ENCODE measurements around the gene ATG3. TPM values are rescaled to one million over a fixed set of nuclear protein-coding genes. Genes with fewer than 3 reads are reported as not detected.
"Not testable (repeated sequence)": the region's sequence is repeated elsewhere in the genome, so short reads cannot be mapped to it uniquely, and the experiment has no call there.

Gene ATG3
- total RNA-seq, 2 donors from 2014 or later: 44.7 to 54.3 TPM

DNA sequence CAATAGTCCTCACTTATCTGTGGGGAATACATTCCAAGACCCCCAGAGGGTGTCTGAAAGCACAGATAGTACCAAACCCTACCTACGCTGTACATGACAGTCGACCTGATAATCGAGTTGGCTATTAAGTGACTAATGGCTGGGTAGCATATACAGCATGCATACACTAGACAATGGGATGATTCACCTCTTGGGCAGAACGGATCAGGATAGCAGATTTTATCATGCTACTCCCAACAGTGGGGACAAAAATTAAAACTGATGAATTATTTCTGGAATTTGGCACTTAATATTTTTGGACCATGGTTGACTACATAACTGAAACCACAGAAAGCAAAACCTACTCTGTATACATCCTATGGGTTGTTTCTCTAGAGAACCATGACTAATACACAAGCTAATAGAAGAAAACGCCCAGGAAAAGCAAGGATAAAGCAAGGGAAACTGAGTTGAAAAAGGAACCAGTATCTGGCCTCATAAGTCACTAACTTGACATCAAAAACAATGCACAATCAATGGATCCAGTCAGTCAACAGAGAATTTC is 15.5 kb downstream of the ATG3 start:
- Mint-ChIP-seq H3K4me3 (no peak overlapping the region), H3K27ac (no peak overlapping the region), H3K9me3 (no peaks in the 10 kb centered on the region), H3K36me3 (peaks cover 15% of the 10 kb centered on the region), H3K27me3 (no peaks in the 10 kb centered on the region), H3K4me1 (ENCODE audit: low read depth in 2 of 2) (peaks cover 0 to 6% of the 10 kb centered on the region in 2 donors)
- DNase-seq (ENCODE audit: low spot score) (no peak), ATAC-seq (no peak)

DNA sequence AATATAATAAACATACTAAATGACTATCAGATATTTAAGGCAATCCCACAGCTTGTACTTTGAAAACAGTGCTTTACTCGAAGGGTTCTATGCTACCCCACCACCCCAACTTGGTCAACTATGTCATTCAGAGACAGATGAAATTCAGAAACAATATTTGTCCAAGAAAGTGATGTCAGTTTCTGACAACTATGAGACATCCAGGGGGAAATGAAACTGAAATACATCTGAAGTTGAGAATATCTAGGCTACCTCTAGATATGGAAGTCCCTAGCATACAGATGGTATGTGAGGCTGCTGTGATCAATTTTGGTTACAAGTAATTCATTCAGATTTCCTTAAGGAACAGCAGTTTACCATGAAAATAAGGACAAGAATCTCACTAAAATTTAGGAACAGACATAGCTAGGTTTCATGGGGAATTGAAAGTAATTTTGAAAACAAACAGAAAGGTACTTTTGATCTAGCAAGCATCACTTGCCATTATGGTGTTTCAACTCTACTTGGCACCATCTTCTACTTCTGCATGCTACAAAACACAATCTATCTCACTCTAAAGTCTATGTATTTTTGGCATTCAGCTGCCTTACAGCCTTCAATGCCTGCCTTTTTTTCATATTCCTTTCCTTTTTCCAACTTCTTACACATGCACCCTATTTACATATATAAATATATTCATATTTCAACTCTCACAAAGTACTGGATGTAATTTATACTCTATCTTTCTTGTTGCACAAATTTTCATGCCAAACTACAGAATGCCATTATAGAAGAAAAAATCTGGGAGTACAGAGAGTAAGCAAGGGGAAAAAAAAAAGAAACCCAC is 21.7 kb downstream of the ATG3 start:
- peaks cover 13 to 17% of the 10 kb centered on the region in 2 donors for H3K4me1 Mint-ChIP-seq (ENCODE audit: low read depth in 2 of 2)
- no peaks in the 10 kb centered on the region for H3K27me3 Mint-ChIP-seq
- DNase-seq (ENCODE audit: low spot score): no peak
- peak overlapping the region; percentile 0 to 5 for H3K27ac Mint-ChIP-seq
- H3K36me3 Mint-ChIP-seq: peaks cover 19% of the 10 kb centered on the region
- H3K9me3 Mint-ChIP-seq: no peaks in the 10 kb centered on the region
- peak overlapping the region; percentile 15 for H3K4me3 Mint-ChIP-seq
- ATAC-seq: peak in 1 of 2 donors; percentile 66

DNA sequence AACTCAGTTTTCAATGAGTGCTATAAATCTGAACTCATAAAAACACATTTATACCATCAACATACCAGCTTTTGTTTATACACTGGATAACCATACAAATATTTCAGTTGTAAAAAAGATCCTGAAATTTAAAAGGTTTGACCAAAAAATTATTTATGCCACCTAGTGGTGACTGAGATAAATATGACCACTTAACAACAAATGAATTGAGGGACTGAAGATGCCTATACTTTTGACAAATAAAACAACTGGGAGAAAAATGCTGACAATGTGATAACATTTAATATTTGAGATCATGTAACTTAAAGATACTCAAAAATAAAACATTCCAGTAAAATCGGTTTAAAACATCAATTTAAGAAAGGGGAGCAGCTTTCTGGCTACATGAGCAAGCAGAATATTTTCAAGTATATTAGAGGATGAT is 30.4 kb downstream of the ATG3 start:
- peaks cover 0 to 2% of the 10 kb centered on the region in 2 donors for H3K4me1 Mint-ChIP-seq (ENCODE audit: low read depth in 2 of 2)
- no peaks in the 10 kb centered on the region for H3K9me3 Mint-ChIP-seq
- no peak for ATAC-seq
- DNase-seq (ENCODE audit: low spot score): no peak
- H3K36me3 Mint-ChIP-seq: no peaks in the 10 kb centered on the region
- no peak overlapping the region for H3K4me3 Mint-ChIP-seq
- H3K27ac Mint-ChIP-seq: no peak overlapping the region
- no peaks in the 10 kb centered on the region for H3K27me3 Mint-ChIP-seq

DNA sequence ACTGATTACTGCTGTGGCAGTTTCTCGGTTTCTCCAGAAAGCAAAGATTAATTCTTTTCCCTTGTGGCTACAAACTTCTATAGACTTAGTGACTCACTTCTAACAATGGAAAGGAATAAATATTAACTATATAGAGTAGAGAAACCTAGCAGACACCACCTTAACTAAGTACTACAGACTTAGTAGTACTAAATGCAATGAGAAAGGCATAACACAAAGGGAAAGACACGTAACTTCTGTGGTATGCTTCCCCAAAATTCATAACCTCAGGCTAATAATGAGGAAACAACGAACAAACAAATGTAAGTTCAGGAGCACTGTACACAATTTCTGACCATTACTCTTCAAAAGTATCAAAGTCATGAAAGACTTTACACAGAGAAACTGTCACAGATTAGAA is 31.2 kb downstream of the ATG3 start:
- Mint-ChIP-seq H3K27me3 (no peaks in the 10 kb centered on the region), H3K36me3 (no peaks in the 10 kb centered on the region), H3K4me3 (no peak overlapping the region), H3K9me3 (no peaks in the 10 kb centered on the region), H3K27ac (no peak overlapping the region), H3K4me1 (ENCODE audit: low read depth in 2 of 2) (peaks cover 0 to 2% of the 10 kb centered on the region in 2 donors)
- ATAC-seq: no peak
- DNase-seq (ENCODE audit: low spot score): no peak

DNA sequence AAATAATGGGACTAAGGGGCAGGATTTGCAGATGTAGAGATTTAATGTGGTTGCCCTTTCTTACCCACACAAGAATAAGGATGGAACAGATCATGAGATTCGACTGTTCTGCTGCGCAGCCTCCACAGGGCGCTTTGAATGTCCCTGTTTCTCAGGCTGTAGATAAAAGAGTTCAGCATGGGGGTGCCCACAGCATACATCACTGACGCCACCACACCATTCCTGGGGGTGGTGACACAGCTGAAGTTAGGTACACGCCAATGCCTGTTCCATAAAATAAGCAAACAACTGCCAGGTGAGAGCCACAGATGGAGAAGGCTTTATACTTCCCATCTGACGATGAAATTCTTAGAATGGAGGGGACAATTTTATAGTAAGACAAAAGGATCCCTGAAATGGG is 37.6 kb downstream of the ATG3 start:
- Mint-ChIP-seq H3K4me1 (ENCODE audit: low read depth in 2 of 2) (peaks cover 7 to 11% of the 10 kb centered on the region in 2 donors), H3K27ac (peak overlapping the region; percentile 53 to 65)
- H3K9me3 Mint-ChIP-seq; H3K4me3 Mint-ChIP-seq; H3K36me3 Mint-ChIP-seq; ATAC-seq; DNase-seq (ENCODE audit: low spot score); H3K27me3 Mint-ChIP-seq: not testable (repeated sequence)

DNA sequence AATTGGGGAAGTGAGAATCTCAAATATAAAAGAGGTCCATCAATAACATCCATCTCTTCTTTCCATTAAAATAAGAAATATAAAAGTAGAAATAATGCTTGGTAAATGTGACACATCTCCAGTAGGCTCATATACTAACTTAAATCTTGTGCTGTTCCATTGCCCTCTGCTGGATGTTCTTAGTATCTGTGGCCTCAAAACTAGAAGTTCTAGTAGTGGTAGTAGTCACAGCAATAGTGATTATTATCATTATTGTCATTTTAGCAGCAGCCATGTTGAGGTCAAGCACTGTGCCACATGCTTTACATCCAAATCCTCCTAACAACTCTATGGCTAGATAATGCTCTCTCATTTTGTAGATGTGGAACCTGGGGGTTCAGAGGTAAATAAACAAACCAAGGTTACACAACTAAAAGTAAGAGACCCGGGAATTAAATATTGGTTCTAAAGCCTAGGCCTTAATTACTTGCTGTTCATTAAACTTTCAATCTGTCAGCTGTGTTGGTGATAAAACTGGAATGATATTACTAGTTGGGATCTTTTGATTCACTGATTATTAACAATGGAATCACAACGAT is 42.2 kb downstream of the ATG3 start:
- Mint-ChIP-seq H3K27me3 (no peaks in the 10 kb centered on the region), H3K4me3 (no peak overlapping the region), H3K36me3 (no peaks in the 10 kb centered on the region), H3K4me1 (ENCODE audit: low read depth in 2 of 2) (peaks cover 4 to 7% of the 10 kb centered on the region in 2 donors), H3K27ac (no peak overlapping the region), H3K9me3 (no peaks in the 10 kb centered on the region)
- no peak for DNase-seq (ENCODE audit: low spot score)
- ATAC-seq: peak in 1 of 2 donors; percentile 57

DNA sequence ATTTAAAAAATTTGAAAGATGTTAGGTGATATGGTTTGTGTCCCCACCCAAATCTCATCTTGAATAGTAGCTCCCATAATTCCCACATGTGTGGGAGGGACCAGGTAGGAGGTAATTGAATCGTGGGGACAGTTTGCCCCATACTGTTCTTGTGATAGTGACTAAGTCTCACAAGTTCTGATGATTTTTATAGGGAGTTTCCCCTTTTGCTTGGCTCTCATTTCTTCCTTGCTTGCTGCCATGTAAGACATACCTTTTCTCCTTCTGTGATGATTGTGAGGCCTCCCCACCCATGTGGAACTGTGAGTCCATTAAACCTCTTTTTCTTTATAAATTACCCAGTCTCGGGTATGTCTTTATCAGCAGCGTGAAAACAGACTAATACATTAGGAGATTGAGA is 42.8 kb downstream of the ATG3 start:
- H3K27ac Mint-ChIP-seq, ATAC-seq: not testable (repeated sequence)

DNA sequence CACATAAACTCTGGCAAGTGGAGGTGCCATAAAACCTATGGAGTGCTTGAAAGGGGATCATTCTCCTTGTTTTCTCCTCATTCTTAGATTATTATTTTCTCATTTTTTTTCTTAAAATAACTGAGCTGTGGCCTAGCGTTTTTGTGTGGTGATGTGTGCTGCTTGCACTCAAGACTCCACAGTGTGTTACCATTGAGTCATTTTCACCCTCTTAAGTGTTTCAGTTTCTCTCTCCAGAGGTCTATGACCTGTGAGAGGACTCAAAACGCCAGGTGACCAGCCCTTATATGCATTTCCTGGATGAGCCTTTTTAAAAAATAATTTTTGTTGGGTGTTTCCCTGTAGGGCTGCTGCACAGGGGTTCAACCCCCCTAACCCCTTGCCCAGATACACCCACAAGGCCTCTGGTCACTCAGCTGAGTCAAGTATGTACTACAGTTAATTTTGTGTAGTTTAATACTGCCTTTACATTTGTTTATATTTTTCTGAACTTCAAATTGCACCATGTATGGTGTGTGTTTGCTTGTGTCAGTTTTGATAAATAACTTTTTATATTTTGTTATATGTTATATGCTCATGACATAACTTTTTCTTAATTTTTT is 47.1 kb downstream of the ATG3 start:
- no peak for DNase-seq (ENCODE audit: low spot score)
- H3K27me3 Mint-ChIP-seq: no peaks in the 10 kb centered on the region

More for the DNA sequence above, 42.8 kb downstream of the ATG3 start:
- not testable (repeated sequence) for H3K4me1 Mint-ChIP-seq (ENCODE audit: low read depth in 2 of 2); H3K9me3 Mint-ChIP-seq; H3K36me3 Mint-ChIP-seq; H3K27me3 Mint-ChIP-seq; DNase-seq (ENCODE audit: low spot score); H3K4me3 Mint-ChIP-seq

DNA sequence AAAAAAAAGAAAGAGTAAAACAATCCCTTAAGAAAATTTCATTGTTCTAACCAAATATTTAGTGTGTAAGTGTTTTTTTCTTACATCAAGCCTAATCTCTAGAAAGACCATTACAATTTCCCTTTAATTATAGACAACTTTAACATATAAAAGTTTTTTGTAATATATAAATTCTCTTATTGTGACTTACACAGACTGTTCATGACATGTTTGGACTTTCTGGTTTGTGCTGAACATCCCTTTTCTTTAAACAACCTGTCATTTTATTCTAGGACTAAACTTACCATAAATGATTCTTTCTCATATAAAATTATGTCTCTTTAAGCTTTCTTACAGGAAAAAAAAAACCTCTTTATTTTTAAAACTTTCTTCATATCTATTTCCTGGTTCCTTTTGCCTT is 49.4 kb downstream of the ATG3 start:
- H3K36me3 Mint-ChIP-seq: no peaks in the 10 kb centered on the region
- H3K4me1 Mint-ChIP-seq (ENCODE audit: low read depth in 2 of 2): no peaks in the 10 kb centered on the region
- H3K27ac Mint-ChIP-seq: no peak overlapping the region
- ATAC-seq (no peak), DNase-seq (ENCODE audit: low spot score) (no peak)
- H3K27me3 Mint-ChIP-seq: no peaks in the 10 kb centered on the region
- H3K4me3 Mint-ChIP-seq: no peak overlapping the region
- H3K9me3 Mint-ChIP-seq: no peaks in the 10 kb centered on the region

More for the DNA sequence above, 47.1 kb downstream of the ATG3 start:
- Mint-ChIP-seq H3K4me1 (ENCODE audit: low read depth in 2 of 2) (no peaks in the 10 kb centered on the region), H3K27ac (no peak overlapping the region), H3K36me3 (no peaks in the 10 kb centered on the region), H3K9me3 (no peaks in the 10 kb centered on the region), H3K4me3 (no peak overlapping the region)
- peak; percentile 73 to 96 for ATAC-seq

DNA sequence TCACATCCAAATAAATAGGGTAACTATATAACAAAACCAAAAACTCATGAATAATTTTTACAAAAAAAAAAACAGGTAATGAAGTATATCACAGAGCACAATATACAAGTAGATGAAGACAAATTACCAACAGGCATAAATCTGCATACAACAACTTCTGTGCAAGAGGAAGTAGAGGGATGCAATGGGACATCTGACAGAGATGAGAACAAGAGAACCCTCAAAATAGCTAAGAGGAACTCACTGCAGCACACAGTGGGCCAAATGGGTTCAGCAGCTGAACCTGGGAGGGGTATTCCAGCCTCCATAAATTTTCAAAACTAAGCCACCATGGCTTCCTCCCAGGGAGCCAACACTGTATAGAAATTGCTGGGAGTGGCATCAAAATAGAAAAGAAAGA is 52.9 kb downstream of the ATG3 start:
- no peak overlapping the region for H3K4me3 Mint-ChIP-seq
- DNase-seq (ENCODE audit: low spot score) (no peak), ATAC-seq (no peak)
- H3K4me1 Mint-ChIP-seq (ENCODE audit: low read depth in 2 of 2): no peaks in the 10 kb centered on the region
- no peaks in the 10 kb centered on the region for H3K27me3 Mint-ChIP-seq
- no peaks in the 10 kb centered on the region for H3K9me3 Mint-ChIP-seq
- H3K36me3 Mint-ChIP-seq: no peaks in the 10 kb centered on the region
- no peak overlapping the region for H3K27ac Mint-ChIP-seq

DNA sequence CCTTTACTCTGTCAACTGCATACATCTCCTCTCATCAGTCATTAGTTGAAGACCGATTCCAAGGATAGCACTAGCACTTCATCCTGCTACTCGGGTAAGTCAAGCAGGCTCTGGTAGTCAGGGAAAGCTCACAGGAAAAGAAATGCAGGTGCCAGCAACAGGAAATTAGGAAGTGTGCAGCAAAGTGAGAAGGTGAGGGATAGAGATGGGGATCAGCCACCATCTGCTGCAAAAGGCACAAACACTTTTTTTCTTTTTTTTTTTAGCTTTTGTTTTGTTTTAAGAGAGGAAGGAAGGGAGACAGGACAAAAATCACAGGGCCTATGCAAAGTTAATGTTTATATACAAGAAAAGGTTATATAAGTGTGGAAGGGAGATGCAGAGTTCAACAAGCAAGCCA is 53.5 kb downstream of the ATG3 start:
- no peak for ATAC-seq
- H3K36me3 Mint-ChIP-seq: no peaks in the 10 kb centered on the region
- H3K27me3 Mint-ChIP-seq: no peaks in the 10 kb centered on the region
- no peaks in the 10 kb centered on the region for H3K4me1 Mint-ChIP-seq (ENCODE audit: low read depth in 2 of 2)
- DNase-seq (ENCODE audit: low spot score): no peak
- no peaks in the 10 kb centered on the region for H3K9me3 Mint-ChIP-seq
- H3K4me3 Mint-ChIP-seq: no peak overlapping the region
- H3K27ac Mint-ChIP-seq: no peak overlapping the region

DNA sequence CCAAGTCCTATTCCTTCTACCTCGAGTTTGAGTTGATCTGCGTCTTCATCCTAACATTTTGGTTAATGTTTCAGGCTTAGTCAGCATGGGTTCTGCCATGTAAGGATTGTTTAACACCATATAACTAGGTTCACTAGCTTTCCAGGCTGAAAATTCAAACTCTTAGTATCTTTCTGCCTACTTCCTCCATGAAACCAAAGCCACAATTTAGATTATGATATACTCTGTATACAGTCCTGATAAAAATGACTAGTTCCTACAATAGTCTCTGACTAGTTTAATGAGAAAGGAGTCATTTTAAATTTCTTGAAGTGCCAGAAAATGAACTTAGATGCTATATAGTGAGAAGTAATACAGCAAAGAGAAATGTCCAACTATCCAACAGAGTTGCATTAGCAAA is 55.9 kb downstream of the ATG3 start:
- ATAC-seq: no peak
- Mint-ChIP-seq H3K4me1 (ENCODE audit: low read depth in 2 of 2) (no peaks in the 10 kb centered on the region), H3K36me3 (no peaks in the 10 kb centered on the region), H3K27me3 (no peaks in the 10 kb centered on the region), H3K27ac (no peak overlapping the region), H3K4me3 (no peak overlapping the region), H3K9me3 (no peaks in the 10 kb centered on the region)
- DNase-seq (ENCODE audit: low spot score): no peak

DNA sequence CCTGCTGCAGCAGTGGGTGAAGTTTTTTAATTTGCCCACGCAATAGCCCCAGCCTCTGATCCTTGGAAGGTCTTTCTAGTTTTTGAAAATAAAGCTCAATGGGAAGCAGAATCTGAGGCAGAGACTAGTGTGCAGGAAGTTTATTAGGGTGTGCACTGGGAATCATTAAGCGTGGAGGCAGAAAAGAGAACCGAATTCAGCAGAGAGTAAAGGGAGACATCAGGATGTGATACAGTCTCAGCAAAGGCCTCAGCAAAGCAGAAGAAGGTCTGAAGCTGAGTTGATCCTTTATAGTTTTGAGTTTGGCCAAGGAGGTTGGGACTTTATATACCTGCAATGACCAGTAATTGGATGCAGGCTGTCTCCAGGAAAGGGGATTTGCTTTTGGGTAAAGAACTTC is 57.6 kb downstream of the ATG3 start:
- ATAC-seq: no peak
- H3K27me3 Mint-ChIP-seq: no peaks in the 10 kb centered on the region
- no peak for DNase-seq (ENCODE audit: low spot score)
- no peak overlapping the region for H3K27ac Mint-ChIP-seq
- peaks cover 6 to 9% of the 10 kb centered on the region in 2 donors for H3K4me1 Mint-ChIP-seq (ENCODE audit: low read depth in 2 of 2)
- no peak overlapping the region for H3K4me3 Mint-ChIP-seq
- no peaks in the 10 kb centered on the region for H3K36me3 Mint-ChIP-seq
- no peaks in the 10 kb centered on the region for H3K9me3 Mint-ChIP-seq

All from natural killer cell treated with Interleukin-12 subunit alpha and Interleukin-12 subunit beta and Interleukin-15 and Interleukin-18, amount 100 ng/mL, for 72 hours (primary cell).